GM21717 (cell line): ENCODE measurements around the gene FAM9A.

ENCODE experiments used
- ATAC-seq: cut with Tn5 transposase; IDR thresholded peaks from one replicate; pipeline ENCODE4 v1.9.1; 2021; ENCODE audit warnings: mild to moderate bottlenecking, moderate library complexity; ENCODE audit not compliant: unreplicated experiment

The FAM9A gene

GRCh38 chrX:8801041-8801599 lies at the start of gene FAM9A:
FAM9A (minus strand) TSS chrX:8801383; CDS start chrX:8800171, 1,212 bp downstream.
- no peak for ATAC-seq

- ATAC-seq = no peak
Observed at GRCh38 chrX:8850478-8850877, 49.3 kb upstream of the FAM9A start.

- no peak for ATAC-seq
Observed at GRCh38 chrX:8849945-8850344, 48.8 kb upstream of the FAM9A start.

GRCh38 chrX:8849458-8849857 lies 48.3 kb upstream of the FAM9A start:
- ATAC-seq = no peak

GRCh38 chrX:8848911-8849310 lies 47.7 kb upstream of the FAM9A start:
- no peak for ATAC-seq

- no peak for ATAC-seq
Observed at GRCh38 chrX:8848441-8848840, 47.3 kb upstream of the FAM9A start.

- no peak for ATAC-seq
Observed at GRCh38 chrX:8847360-8847759, 46.2 kb upstream of the FAM9A start.

GRCh38 chrX:8846266-8846665 lies 45.1 kb upstream of the FAM9A start:
- ATAC-seq = no peak

- ATAC-seq = no peak
Observed at GRCh38 chrX:8845469-8845868, 44.3 kb upstream of the FAM9A start.

- no peak for ATAC-seq
Observed at GRCh38 chrX:8845060-8845459, 43.9 kb upstream of the FAM9A start.

GRCh38 chrX:8844157-8844556 lies 43.0 kb upstream of the FAM9A start:
- no peak for ATAC-seq

- no peak for ATAC-seq
Observed at GRCh38 chrX:8841911-8842310, 40.7 kb upstream of the FAM9A start.

- no peak for ATAC-seq
Observed at GRCh38 chrX:8834392-8834791, 33.2 kb upstream of the FAM9A start.

GRCh38 chrX:8832582-8833378 lies 31.6 kb upstream of the FAM9A start:
- ATAC-seq = no peak

- ATAC-seq = no peak
Observed at GRCh38 chrX:8823698-8824097, 22.5 kb upstream of the FAM9A start.

- no peak for ATAC-seq
Observed at GRCh38 chrX:8822002-8822401, 20.8 kb upstream of the FAM9A start.

GRCh38 chrX:8820910-8821527 lies 19.8 kb upstream of the FAM9A start:
- ATAC-seq = no peak

GRCh38 chrX:8815460-8816065 lies 14.4 kb upstream of the FAM9A start:
- ATAC-seq = peak; percentile 84

GRCh38 chrX:8813036-8813435 lies 11.9 kb upstream of the FAM9A start:
- ATAC-seq = no peak

GRCh38 chrX:8811611-8812010 lies 10.4 kb upstream of the FAM9A start:
- ATAC-seq = no peak

GRCh38 chrX:8808661-8809060 lies 7.5 kb upstream of the FAM9A start:
- no peak for ATAC-seq

- no peak for ATAC-seq
Observed at GRCh38 chrX:8805974-8806373, 4.8 kb upstream of the FAM9A start.
